Endothelial cell of umbilical vein (primary cell): ENCODE data around the gene NSUN6. TPM values are rescaled to one million over a fixed set of nuclear protein-coding genes. Genes with fewer than 3 reads are reported as not detected.

Experiments
- BruUV-seq: library from RNA; stranded (reverse); fragments of 400-500 nt; replicated peaks from 2 replicates; lab custom pipeline; 2021; lab: Mats Ljungman, UMichigan
- CTCF ChIA-PET: fragments of 300-600, 350-600 bp; sonication (Branson Sonifier 250); formaldehyde crosslinking; loops from one replicate; lab custom pipeline; 2021; ENCODE audit warnings: antibody characterized with exemption, inconsistent platforms; lab: Charles Lee
- POLR2A ChIA-PET: fragments of 300-600, 350-600 bp; sonication (Branson Sonifier 250); formaldehyde crosslinking; loops from one replicate; lab custom pipeline; 2021; ENCODE audit warnings: antibody characterized with exemption, inconsistent platforms; lab: Charles Lee
- DNase-seq: peaks from one replicate; pipeline ENCODE4 v3.0.0-alpha.2; 2011; ENCODE audit warnings: low read depth, low spot score
- FAIRE-seq: peaks from 2 replicates; lab custom pipeline; 2011; peaks lifted over from hg19 to GRCh38; lab: Jason Lieb, UNC
- H2AFZ ChIP-seq: 2 replicates; pipeline ENCODE4 v1.6.0; 2012; ENCODE audit warnings: low read depth, low read length, control low read depth, inconsistent platforms
- H3K27ac ChIP-seq: 2 replicates; pipeline ENCODE4 v1.5.1; 2011; ENCODE audit warnings: low read depth, mild to moderate bottlenecking, control low read depth, low read length, moderate library complexity; ENCODE audit not compliant: insufficient read depth
- H3K27me3 ChIP-seq, 2 experiments: 2 replicates each; pipeline versions ENCODE4 v1.6.0 to v1.6.1; 2011; ENCODE audit warnings: low read length in 2 of 2, mixed read lengths in 1 of 2; ENCODE audit not compliant: control insufficient read depth in 2 of 2, insufficient read depth in 2 of 2
- H3K36me3 ChIP-seq, 2 experiments: 2 replicates in 1 of 2; 3 replicates in 1 of 2; pipeline ENCODE4 v1.5.1; 2011; ENCODE audit warnings: low read length in 2 of 2, mild to moderate bottlenecking in 1 of 2, moderate library complexity in 1 of 2; ENCODE audit not compliant: control insufficient read depth in 2 of 2, insufficient read depth in 2 of 2; ENCODE audit errors: extremely low read depth in 1 of 2
- H3K4me1 ChIP-seq: 3 replicates; pipeline ENCODE4 v1.5.1; 2011; ENCODE audit warnings: mild to moderate bottlenecking, low read length; ENCODE audit not compliant: control insufficient read depth, insufficient read depth; ENCODE audit errors: extremely low read depth
- H3K4me2 ChIP-seq: 2 replicates; pipeline ENCODE4 v1.6.1; 2011; ENCODE audit warnings: low read length, control low read depth, mixed read lengths; ENCODE audit not compliant: insufficient read depth
- H3K4me3 ChIP-seq, 3 experiments: fragments of 200-600 bp in 1 of 3; sonication (generic), shearing (Covaris generic) in 1 of 3; replicated peaks in 1 of 3; 2 replicates each; pipeline ENCODE4 v1.5.1; 2011 to 2016; ENCODE audit warnings: control low read depth in 3 of 3, low read length in 3 of 3, mild to moderate bottlenecking in 2 of 3, inconsistent platforms in 1 of 3, low read depth in 1 of 3, moderate library complexity in 1 of 3; ENCODE audit not compliant: insufficient read depth in 1 of 3
- H3K79me2 ChIP-seq: 2 replicates; pipeline ENCODE4 v1.6.0; 2012; ENCODE audit warnings: low read length, inconsistent platforms; ENCODE audit not compliant: control insufficient read depth, insufficient read depth
- H3K9ac ChIP-seq: replicated peaks from 2 replicates; pipeline ENCODE3; 2011; ENCODE audit warnings: low read length, control low read depth; ENCODE audit not compliant: insufficient read depth; ENCODE audit errors: extremely low read depth
- H3K9me1 ChIP-seq: replicated peaks from 3 replicates; pipeline ENCODE4 v1.6.0; 2011; ENCODE audit warnings: mild to moderate bottlenecking, low read length; ENCODE audit not compliant: control insufficient read depth, insufficient read depth; ENCODE audit errors: extremely low read depth
- H3K9me3 ChIP-seq: replicated peaks from 2 replicates; pipeline ENCODE4 v1.5.1; 2012; ENCODE audit warnings: low read length, inconsistent platforms; ENCODE audit not compliant: control insufficient read depth, insufficient read depth
- H4K20me1 ChIP-seq: replicated peaks from 2 replicates; pipeline ENCODE3; 2011; ENCODE audit warnings: mild to moderate bottlenecking, low read length; ENCODE audit not compliant: control insufficient read depth, insufficient read depth; ENCODE audit errors: extremely low read depth
- EZH2 ChIP-seq: IDR thresholded peaks from 2 replicates; pipeline ENCODE4 v1.6.1; 2012; ENCODE audit warnings: borderline replicate concordance, low read depth, mild to moderate bottlenecking, moderate library complexity, low read length, inconsistent platforms; ENCODE audit not compliant: severe bottlenecking
- FOS ChIP-seq: IDR thresholded peaks from 2 replicates; pipeline ENCODE4 v1.6.1; 2011; ENCODE audit warnings: mild to moderate bottlenecking, low read length, moderate library complexity, borderline replicate concordance; ENCODE audit not compliant: insufficient read depth
- GATA2 ChIP-seq: IDR thresholded peaks from 2 replicates; pipeline ENCODE4 v1.7.0; 2011; ENCODE audit warnings: low read depth, mild to moderate bottlenecking, moderate library complexity, mixed read lengths, low read length; ENCODE audit not compliant: insufficient read length, insufficient read depth
- JUN ChIP-seq: IDR thresholded peaks from 2 replicates; pipeline ENCODE4 v1.6.1; 2011; ENCODE audit warnings: borderline replicate concordance, low read depth; ENCODE audit not compliant: insufficient read length, insufficient read depth
- MAX ChIP-seq: IDR thresholded peaks from 2 replicates; pipeline ENCODE4 v1.6.1; 2011; ENCODE audit not compliant: insufficient read depth, insufficient read length
- MYC ChIP-seq: IDR thresholded peaks from one replicate; pipeline ENCODE4 v1.6.1; 2011; ENCODE audit warnings: mild to moderate bottlenecking, low read depth, low read length
- POLR2A ChIP-seq: IDR thresholded peaks from 2 replicates; pipeline ENCODE4 v1.6.1; 2012; ENCODE audit warnings: low read depth, mild to moderate bottlenecking, control low read depth, low read length
- POLR2AphosphoS5 ChIP-seq: IDR thresholded peaks from 2 replicates; pipeline ENCODE4 v1.6.1; 2012; ENCODE audit warnings: low read depth, mild to moderate bottlenecking, control low read depth, low read length, moderate library complexity; ENCODE audit not compliant: insufficient read depth
- dilution Hi-C: fragments of 300-500 bp; cut with MboI; formaldehyde crosslinking; loops from one replicate; pipeline ENCODE4 v1.15.0; 2019; ENCODE audit warnings: low sequenced_read_pairs; ENCODE audit not compliant: extremely low pct_ligation_motif_present
- intact Hi-C: fragments of 100-400 bp; cut with micrococcal nuclease; formaldehyde crosslinking; loops from one replicate; pipeline ENCODE4 v1.10.0; 2022
- polyA plus RNA-seq, 4 experiments: library from polyadenylated mRNA; depleted of rRNA in 3 of 4; stranded (reverse) in 3 of 4; unstranded in 1 of 4; fragments of >200 nt; gene quantifications; 2 replicates each; pipeline versions ENCODE4 v1.2.1 to v1.2.3, GENCODE V29; 2011 to 2012; ENCODE audit warnings: missing spikeins in 1 of 4
- total RNA-seq: library from RNA; stranded (reverse); gene quantifications from 2 replicates; pipeline ENCODE4 v1.2.3, GENCODE V29; 2021
- TF ChIP-seq, protein P1 (sequence below), 2 donors: IDR thresholded peaks; 1 replicate in 1 of 2; 2 replicates in 1 of 2; pipeline ENCODE4 v1.5.1; 2011; ENCODE audit warnings: low read length in 2 of 2, mild to moderate bottlenecking in 2 of 2, moderate library complexity in 2 of 2, control low read depth in 1 of 2, inconsistent platforms in 1 of 2, low read depth in 1 of 2; ENCODE audit not compliant: insufficient read depth in 1 of 2; ENCODE audit errors: extremely low read depth in 1 of 2

Gene NSUN6
- total and polyA plus RNA-seq, 2 donors (not counting 3 experiments of a cell fraction or from before 2014, with no cell fraction given), result 3.3 to 5.2 TPM

- intact Hi-C loops, result no loop called here
- peaks cover 35% of the 10 kb centered on the region for H3K4me1 ChIP-seq
- no peaks in the 10 kb centered on the region for H3K27me3 ChIP-seq
- H3K9me1 ChIP-seq, result no peaks in the 10 kb centered on the region
- H4K20me1 ChIP-seq, result no peaks in the 10 kb centered on the region
- H2AFZ ChIP-seq, result no peak overlapping the region
- no peak overlapping the region for H3K4me3 ChIP-seq
- no peak overlapping the region for H3K4me2 ChIP-seq
- TF ChIP-seq MYC (no peak), FOS (no peak), POLR2AphosphoS5 (no peak), JUN (no peak), POLR2A (no peak), GATA2 (no peak), MAX (no peak), EZH2 (no peak)
- TF ChIP-seq, protein P1, sequence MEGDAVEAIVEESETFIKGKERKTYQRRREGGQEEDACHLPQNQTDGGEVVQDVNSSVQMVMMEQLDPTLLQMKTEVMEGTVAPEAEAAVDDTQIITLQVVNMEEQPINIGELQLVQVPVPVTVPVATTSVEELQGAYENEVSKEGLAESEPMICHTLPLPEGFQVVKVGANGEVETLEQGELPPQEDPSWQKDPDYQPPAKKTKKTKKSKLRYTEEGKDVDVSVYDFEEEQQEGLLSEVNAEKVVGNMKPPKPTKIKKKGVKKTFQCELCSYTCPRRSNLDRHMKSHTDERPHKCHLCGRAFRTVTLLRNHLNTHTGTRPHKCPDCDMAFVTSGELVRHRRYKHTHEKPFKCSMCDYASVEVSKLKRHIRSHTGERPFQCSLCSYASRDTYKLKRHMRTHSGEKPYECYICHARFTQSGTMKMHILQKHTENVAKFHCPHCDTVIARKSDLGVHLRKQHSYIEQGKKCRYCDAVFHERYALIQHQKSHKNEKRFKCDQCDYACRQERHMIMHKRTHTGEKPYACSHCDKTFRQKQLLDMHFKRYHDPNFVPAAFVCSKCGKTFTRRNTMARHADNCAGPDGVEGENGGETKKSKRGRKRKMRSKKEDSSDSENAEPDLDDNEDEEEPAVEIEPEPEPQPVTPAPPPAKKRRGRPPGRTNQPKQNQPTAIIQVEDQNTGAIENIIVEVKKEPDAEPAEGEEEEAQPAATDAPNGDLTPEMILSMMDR (IDR thresholded peaks at IDR 0.05; ENCODE audit: extremely low read depth in 1 of 2, insufficient read depth in 1 of 2, low read depth in 1 of 2, low read length in 2 of 2), result no peak
- DNase-seq, result no peak
- H3K36me3 ChIP-seq, result no peaks in the 10 kb centered on the region
- FAIRE-seq, result no peak
- no peaks in the 10 kb centered on the region for H3K79me2 ChIP-seq
- peak overlapping the region; percentile 55 for H3K27ac ChIP-seq
- no peaks in the 10 kb centered on the region for H3K9me3 ChIP-seq
- dilution Hi-C loops, result no loop called here
- no peak overlapping the region for H3K9ac ChIP-seq
- BruUV-seq, result no TSS peak
- ChIA-PET POLR2A (no interaction called here), CTCF (no interaction called here)
Measured at GRCh38 chr10:18608596-18608995, 42.8 kb downstream of the NSUN6 start.
